GM12891 (cell line): ENCODE data around the gene TRPC4.
"Not testable (repeated sequence)": the region's sequence is repeated elsewhere in the genome, so short reads cannot be mapped to it uniquely, and the experiment has no call there.

Source experiments
- DNase-seq: peaks from one replicate; pipeline ENCODE4 v3.0.0; 2011; ENCODE audit warnings: low spot score; ENCODE audit not compliant: insufficient read length
- FAIRE-seq: peaks from 2 replicates; lab custom pipeline; 2011; peaks lifted over from hg19 to GRCh38; lab: Jason Lieb, UNC
- PAX5 ChIP-seq: IDR thresholded peaks from 2 replicates; pipeline ENCODE4 v1.6.1; 2011; ENCODE audit warnings: low read length, moderate library complexity, mild to moderate bottlenecking; ENCODE audit not compliant: insufficient read depth, severe bottlenecking
- POLR2A ChIP-seq: IDR thresholded peaks from 2 replicates; pipeline ENCODE4 v1.6.1; 2011; ENCODE audit warnings: low read depth, low read length, control low read depth
- POLR2AphosphoS5 ChIP-seq: IDR thresholded peaks from 2 replicates; pipeline ENCODE4 v1.6.1; 2011; ENCODE audit warnings: low read depth, low read length, control low read depth
- POU2F2 ChIP-seq: IDR thresholded peaks from 2 replicates; pipeline ENCODE4 v1.6.1; 2011; ENCODE audit warnings: low read depth, mild to moderate bottlenecking, control low read depth, low read length, moderate library complexity
- SPI1 ChIP-seq: IDR thresholded peaks from 2 replicates; pipeline ENCODE4 v1.6.1; 2011; ENCODE audit warnings: low read depth, low read length, control low read depth
- TAF1 ChIP-seq: IDR thresholded peaks from 2 replicates; pipeline ENCODE4 v1.6.1; 2011; ENCODE audit warnings: low read depth, low read length, control low read depth

The TRPC4 gene

DNA sequence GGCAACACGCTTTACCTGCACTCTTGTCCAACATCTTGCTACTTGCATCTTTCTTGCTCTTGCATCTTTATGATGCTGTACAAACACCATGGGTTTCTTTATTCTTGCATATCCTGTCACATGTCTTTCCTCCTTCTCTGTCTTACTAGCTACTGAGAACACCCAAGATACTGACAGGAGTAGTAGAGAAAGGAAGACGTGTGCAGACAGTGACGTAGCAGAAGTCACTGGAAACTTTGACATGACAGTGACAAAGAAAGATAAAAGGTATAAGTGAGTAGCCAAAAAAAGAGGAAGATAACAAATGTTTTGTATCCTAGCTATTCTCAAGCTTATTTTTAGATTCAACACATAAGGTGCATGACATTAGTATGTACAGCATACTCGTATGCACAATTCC, 34.2 kb downstream of the TRPC4 start:
- FAIRE-seq = no peak

DNA sequence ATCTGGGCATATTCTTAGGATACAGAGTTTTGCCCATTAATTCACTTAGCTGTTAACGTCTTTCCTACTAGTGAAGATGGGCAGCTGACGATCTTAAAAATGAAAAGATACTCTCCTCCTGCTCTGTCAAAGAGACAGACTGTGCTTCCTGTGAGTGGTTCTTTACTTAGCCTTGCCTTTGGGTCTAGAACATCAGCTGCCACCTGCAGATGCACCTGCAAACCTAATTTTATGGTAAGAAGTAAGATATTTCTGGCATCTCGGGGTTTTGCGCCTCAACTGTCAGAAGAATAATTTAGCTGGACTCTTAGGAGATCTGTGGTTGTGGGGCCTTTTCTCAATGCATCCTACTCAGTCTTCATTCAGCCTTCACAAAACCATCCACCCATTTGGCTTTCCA, 36.2 kb downstream of the TRPC4 start:
- no peak for FAIRE-seq
- TF ChIP-seq PAX5 (no peak), POLR2A (no peak), POU2F2 (no peak), SPI1 (no peak), POLR2AphosphoS5 (no peak), TAF1 (no peak)
- no peak for DNase-seq

More for the DNA sequence above, 34.2 kb downstream of the TRPC4 start:
- TF ChIP-seq POLR2A = no peak
- TF ChIP-seq PAX5 = no peak
- no peak for DNase-seq

GRCh38 chr13:37816276-37816675, 53.3 kb downstream of the TRPC4 start:
- DNase-seq = no peak
- TF ChIP-seq SPI1 (no peak), POU2F2 (no peak), PAX5 (no peak), POLR2A (no peak), POLR2AphosphoS5 (no peak), TAF1 (no peak)
- FAIRE-seq = no peak

GRCh38 chr13:37811441-37811840, 58.1 kb downstream of the TRPC4 start:
- no peak for DNase-seq
- TF ChIP-seq POLR2A = no peak
- TF ChIP-seq SPI1 = no peak
- TF ChIP-seq PAX5 = no peak
- TF ChIP-seq POU2F2 = no peak
- TF ChIP-seq POLR2AphosphoS5 = no peak
- TF ChIP-seq TAF1 = no peak
- FAIRE-seq = no peak

GRCh38 chr13:37806666-37807065, 62.9 kb downstream of the TRPC4 start:
- FAIRE-seq = no peak
- no peak for DNase-seq
- TF ChIP-seq SPI1 (no peak), POLR2AphosphoS5 (no peak), PAX5 (no peak)

- no peak for DNase-seq
- no peak for TF ChIP-seq POLR2AphosphoS5
- no peak for TF ChIP-seq POLR2A
- TF ChIP-seq POU2F2 = no peak
- no peak for TF ChIP-seq TAF1
- no peak for TF ChIP-seq PAX5
- no peak for TF ChIP-seq SPI1
- FAIRE-seq = no peak
Observed at GRCh38 chr13:37797631-37798030, 71.9 kb downstream of the TRPC4 start.

DNA sequence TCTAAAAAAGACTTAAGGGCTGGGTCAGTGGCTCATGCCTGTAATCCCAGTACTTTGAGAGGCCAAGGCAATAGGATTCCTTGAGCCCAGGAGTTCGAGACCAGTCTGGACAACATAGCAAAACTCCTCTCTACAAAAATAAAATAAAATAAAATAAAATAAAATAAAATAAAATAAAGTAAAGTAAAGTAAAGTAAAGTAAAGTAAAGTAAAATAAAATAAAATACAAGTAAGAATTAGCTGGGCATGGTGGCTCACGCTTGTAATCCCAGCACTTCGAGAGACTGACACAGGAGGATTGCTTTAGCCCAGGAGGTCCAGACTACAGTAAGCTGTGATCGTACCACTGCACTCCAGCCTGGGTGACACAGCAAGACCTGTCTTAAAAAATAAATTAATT, 72.8 kb downstream of the TRPC4 start:
- not testable (repeated sequence) for FAIRE-seq, DNase-seq

DNA sequence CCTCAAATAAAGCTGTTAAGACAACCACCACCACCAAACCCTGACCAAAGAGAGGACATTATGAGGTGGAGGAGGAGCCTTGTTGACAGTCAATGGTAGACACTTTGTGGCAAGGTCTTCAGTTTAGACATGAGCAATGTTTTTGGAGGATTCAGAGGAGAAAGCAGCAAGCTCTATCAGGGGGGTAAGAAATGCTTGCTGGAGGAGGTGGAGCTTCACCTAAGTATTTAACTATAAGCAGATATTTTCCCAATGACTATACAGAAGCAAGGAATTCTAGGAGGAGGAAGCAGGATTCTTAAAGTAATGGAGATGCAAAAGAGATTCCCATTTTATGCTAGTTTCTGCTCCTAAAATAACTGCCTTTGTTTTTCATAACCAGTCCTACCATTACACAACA, 74.2 kb downstream of the TRPC4 start:
- TF ChIP-seq POU2F2 = no peak
- DNase-seq = no peak
- no peak for FAIRE-seq

DNA sequence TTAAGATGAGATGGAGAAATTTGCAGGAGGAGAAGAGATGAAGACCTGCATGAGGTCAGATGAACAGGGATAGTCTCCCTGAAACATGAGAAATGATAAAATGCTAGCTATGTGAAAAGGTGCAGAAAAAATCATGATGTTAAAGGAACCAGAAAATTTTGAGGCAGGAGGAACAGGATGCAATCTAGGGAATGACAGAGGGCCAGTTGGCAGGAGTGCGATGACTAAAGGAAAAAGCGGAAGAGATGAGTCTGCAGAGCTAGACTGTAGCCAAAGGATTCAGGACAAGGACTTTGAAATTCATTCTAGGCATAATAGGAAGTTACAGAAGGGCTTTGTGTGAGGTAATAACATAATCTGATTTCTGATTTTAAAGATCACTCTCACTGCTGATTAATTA, 77.9 kb downstream of the TRPC4 start:
- TF ChIP-seq TAF1 = no peak
- no peak for TF ChIP-seq SPI1
- no peak for TF ChIP-seq POLR2A
- TF ChIP-seq POLR2AphosphoS5 = no peak
- no peak for TF ChIP-seq POU2F2
- TF ChIP-seq PAX5 = no peak
- DNase-seq = no peak
- no peak for FAIRE-seq

DNA sequence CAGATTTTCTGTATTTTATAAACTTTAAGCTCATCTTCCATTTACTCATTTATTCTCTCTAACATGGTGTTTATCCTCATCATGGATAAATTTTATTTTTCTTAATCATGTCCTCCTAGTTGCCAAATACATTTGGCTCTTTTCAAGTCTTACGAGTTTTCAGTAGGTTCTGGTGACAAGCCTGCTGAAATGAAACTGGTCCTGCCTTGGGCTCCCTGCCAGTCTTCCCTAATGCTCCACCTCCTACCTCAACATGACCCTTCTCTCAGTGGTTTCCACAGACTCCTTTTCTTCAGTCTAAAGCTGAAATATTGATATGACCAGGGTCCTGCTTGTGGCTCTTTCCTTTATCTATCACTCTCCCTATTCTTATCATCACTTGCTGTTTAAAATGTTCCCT, 81.2 kb downstream of the TRPC4 start:
- TF ChIP-seq SPI1 (no peak), POU2F2 (no peak), TAF1 (no peak), POLR2AphosphoS5 (no peak)
- FAIRE-seq (no peak), DNase-seq (no peak)

DNA sequence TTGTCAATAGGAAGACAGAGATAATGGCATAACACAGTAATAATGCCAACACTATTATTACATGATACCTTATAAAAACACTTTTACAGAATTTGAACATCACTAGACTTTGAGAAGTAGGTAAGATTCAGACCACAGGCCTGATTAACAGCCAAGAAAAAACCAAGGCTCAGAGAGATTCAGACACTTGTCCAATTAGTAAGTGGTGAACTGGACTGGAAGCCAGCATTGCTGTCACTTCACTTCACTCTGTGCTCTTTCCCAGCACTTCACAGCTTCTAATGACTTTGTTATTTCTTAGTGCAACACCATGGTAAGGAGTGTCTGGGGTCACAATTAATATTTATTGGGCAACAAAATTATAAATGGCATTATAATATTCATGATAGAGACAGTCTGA, 91.9 kb downstream of the TRPC4 start:
- FAIRE-seq (no peak), DNase-seq (no peak)
- TF ChIP-seq POU2F2 = no peak
- no peak for TF ChIP-seq PAX5
- TF ChIP-seq POLR2A = no peak
- no peak for TF ChIP-seq TAF1
- TF ChIP-seq SPI1 = no peak
- TF ChIP-seq POLR2AphosphoS5 = no peak

GRCh38 chr13:37775871-37776270, 93.7 kb downstream of the TRPC4 start:
- no peak for FAIRE-seq
- no peak for TF ChIP-seq PAX5
- no peak for TF ChIP-seq SPI1
- TF ChIP-seq POU2F2 = no peak
- TF ChIP-seq POLR2A = no peak
- TF ChIP-seq POLR2AphosphoS5 = no peak
- no peak for TF ChIP-seq TAF1
- DNase-seq = no peak
